ENCODE results near the gene NUTM1. TPM values are rescaled to one million over a fixed set of nuclear protein-coding genes. Genes with fewer than 3 reads are reported as not detected.
"Not testable (repeated sequence)": the region's sequence is repeated elsewhere in the genome, so short reads cannot be mapped to it uniquely, and the experiment has no call there.

The NUTM1 gene
- total RNA-seq, 4 donors from 2014 or later: not detected

- H3K9me3 ChIP-seq: no peaks in the 10 kb centered on the region
- H3K4me3 ChIP-seq: no peak overlapping the region
- H3K36me3 ChIP-seq: no peaks in the 10 kb centered on the region
- no peak for DNase-seq
- intact Hi-C loops (cut with DNase I): no loop called here
- 52 to 58% methylated on average over 2 of the region's 2 CpGs for WGBS, 2 donors
- no peak overlapping the region for H3K27ac ChIP-seq
- no peaks in the 10 kb centered on the region for H3K27me3 ChIP-seq
- peaks cover 3 to 43% (median 15%) of the 10 kb centered on the region in 3 donors for H3K4me1 ChIP-seq
- TF ChIP-seq CTCF (IDR thresholded peaks at IDR 0.05) (no peak), POLR2A (IDR thresholded peaks at IDR 0.05) (no peak)
Observed at GRCh38 chr15:34370129-34370528, 27.0 kb downstream of the NUTM1 start.

DNA sequence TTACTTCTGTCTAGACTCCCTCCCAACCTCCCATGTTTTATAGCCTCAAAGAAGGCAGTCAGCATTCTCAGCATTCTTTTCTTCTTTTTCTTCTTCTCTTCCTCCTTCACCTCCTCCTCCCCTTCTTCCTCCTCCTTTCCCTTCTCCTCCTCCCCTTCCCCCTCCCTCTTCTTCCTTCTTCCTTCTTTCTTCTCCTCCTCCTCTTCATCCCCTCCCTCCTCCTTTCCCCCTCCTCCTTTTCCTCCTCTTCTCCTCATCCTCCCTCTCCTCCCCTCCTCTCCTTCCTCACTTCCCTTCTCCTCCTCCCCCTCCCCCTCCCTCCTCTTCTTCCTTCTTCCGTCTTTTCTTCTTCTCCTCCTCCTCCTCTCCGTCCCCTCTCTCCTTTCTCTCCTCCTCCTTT is 27.5 kb downstream of the NUTM1 start:
- no peak overlapping the region for H3K4me3 ChIP-seq
- no peak for DNase-seq
- H3K4me1 ChIP-seq: peaks cover under 1 to 39% (median 10%) of the 10 kb centered on the region in 3 donors
- H3K27me3 ChIP-seq: no peaks in the 10 kb centered on the region
- H3K36me3 ChIP-seq: no peaks in the 10 kb centered on the region
- no peak for TF ChIP-seq POLR2A (IDR thresholded peaks at IDR 0.05)
- TF ChIP-seq CTCF (IDR thresholded peaks at IDR 0.05): no peak
- intact Hi-C loops (cut with DNase I): no loop called here
- no peaks in the 10 kb centered on the region for H3K9me3 ChIP-seq
- 74 to 76% methylated on average over 2 of the region's 2 CpGs for WGBS, 2 donors
- H3K27ac ChIP-seq: no peak overlapping the region

DNA sequence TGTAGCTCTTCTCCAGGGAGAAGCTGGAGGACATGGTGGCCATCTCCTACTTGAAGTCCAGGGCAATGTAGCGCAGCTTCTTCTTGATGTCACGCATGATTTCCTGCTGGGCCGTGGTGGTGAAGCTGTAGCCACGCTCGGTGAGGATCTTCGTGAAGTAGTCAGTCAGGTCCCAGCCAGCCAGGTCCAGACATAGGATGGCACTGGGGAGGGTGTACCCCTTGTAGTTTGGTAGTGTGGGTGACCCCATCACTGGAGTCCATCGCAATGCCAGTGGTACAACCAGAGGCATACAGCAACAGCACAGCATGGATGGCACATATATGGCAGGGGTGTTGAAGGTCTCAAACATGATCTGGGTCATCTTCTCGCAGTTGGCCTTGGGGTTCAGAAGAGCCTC is 30.8 kb downstream of the NUTM1 start:
- intact Hi-C loops (cut with DNase I): no loop called here
- Histone ChIP-seq H3K4me3 (no peak overlapping the region), H3K27me3 (no peaks in the 10 kb centered on the region), H3K4me1 (peaks cover 0 to 17% (median 0%) of the 10 kb centered on the region in 3 donors), H3K27ac (no peak overlapping the region), H3K9me3 (no peaks in the 10 kb centered on the region), H3K36me3 (no peaks in the 10 kb centered on the region)
- 90 to 100% methylated on average over 3 to 4 of the region's 8 CpGs for WGBS, 2 donors
- TF ChIP-seq CTCF (IDR thresholded peaks at IDR 0.05): no peak
- TF ChIP-seq POLR2A (IDR thresholded peaks at IDR 0.05): no peak
- DNase-seq: no peak

DNA sequence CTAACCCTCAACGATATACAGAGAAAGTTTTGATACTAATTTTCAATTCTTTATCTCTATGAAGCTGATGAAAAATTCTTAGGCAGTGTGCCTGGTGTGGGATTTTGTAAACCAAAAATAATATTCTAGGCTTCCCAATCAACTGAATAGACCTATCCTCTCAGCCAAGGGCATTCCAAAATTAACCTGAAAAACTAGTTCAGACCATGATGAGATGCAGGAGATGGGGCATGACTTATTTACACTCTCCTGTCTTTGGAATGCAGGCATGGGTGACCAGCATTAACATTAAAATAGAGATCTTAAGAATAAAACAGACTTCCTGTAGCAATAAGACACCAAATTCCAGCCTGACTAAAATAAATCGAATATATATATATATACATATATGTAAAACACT is 31.7 kb downstream of the NUTM1 start:
- Histone ChIP-seq H3K9me3 (no peaks in the 10 kb centered on the region), H3K4me1 (peaks cover 0 to 12% (median 0%) of the 10 kb centered on the region in 3 donors), H3K4me3 (no peak overlapping the region), H3K27me3 (no peaks in the 10 kb centered on the region), H3K27ac (no peak overlapping the region), H3K36me3 (no peaks in the 10 kb centered on the region)
- no peak for DNase-seq
- 41 to 52% methylated on average over 2 of the region's 2 CpGs for WGBS, 2 donors
- intact Hi-C loops (cut with DNase I): no loop called here
- TF ChIP-seq CTCF (IDR thresholded peaks at IDR 0.05) (no peak), POLR2A (IDR thresholded peaks at IDR 0.05) (no peak)

- H3K36me3 ChIP-seq; DNase-seq; H3K9me3 ChIP-seq; intact Hi-C loops (cut with DNase I); H3K27ac ChIP-seq; H3K27me3 ChIP-seq; H3K4me3 ChIP-seq: not testable (repeated sequence)
- H3K4me1 ChIP-seq: peaks cover 0 to 11% (median 0%) of the 10 kb centered on the region in 3 donors
- 55 to 82% methylated on average over 2 of the region's 2 CpGs for WGBS, 2 donors
Observed at GRCh38 chr15:34375541-34375940, 32.4 kb downstream of the NUTM1 start.

DNA sequence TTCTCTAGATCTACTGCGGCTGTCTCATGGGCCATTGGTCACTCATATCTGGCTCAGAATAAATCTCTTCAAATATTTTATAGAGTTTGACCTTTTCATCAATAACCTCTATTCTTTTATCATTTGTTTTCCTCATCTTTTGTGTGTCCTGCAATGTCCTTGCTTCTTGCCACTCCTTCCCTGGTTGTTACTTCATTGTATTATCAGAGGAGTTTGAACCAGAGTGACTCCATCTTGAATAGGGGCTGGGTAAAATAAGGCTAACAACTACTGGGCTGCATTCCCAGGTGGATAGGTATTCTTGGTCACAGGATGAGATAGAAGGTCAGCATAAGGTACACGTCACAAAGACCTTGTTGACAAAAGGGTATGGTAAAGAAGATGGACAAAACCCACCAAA is 33.7 kb downstream of the NUTM1 start:
- Histone ChIP-seq H3K27ac (no peak overlapping the region), H3K4me1 (peaks cover 0 to 11% (median 0%) of the 10 kb centered on the region in 3 donors), H3K36me3 (peaks cover 0 to 9% (median 0%) of the 10 kb centered on the region in 3 donors), H3K27me3 (no peaks in the 10 kb centered on the region), H3K4me3 (no peak overlapping the region), H3K9me3 (no peaks in the 10 kb centered on the region)
- intact Hi-C loops (cut with DNase I): no loop called here
- no peak for DNase-seq
- WGBS, 2 donors: 96 to 100% methylated on average over 1 to 2 of the region's 2 CpGs
- no peak for TF ChIP-seq CTCF (IDR thresholded peaks at IDR 0.05)
- no peak for TF ChIP-seq POLR2A (IDR thresholded peaks at IDR 0.05)

GRCh38 chr15:34380491-34380890 is 37.4 kb downstream of the NUTM1 start:
- H3K9me3 ChIP-seq; H3K36me3 ChIP-seq; DNase-seq; H3K27me3 ChIP-seq; H3K27ac ChIP-seq; H3K4me1 ChIP-seq; H3K4me3 ChIP-seq; intact Hi-C loops (cut with DNase I): not testable (repeated sequence)
- 85 to 94% methylated on average over 3 of the region's 4 CpGs for WGBS, 2 donors

- H3K9me3 ChIP-seq; DNase-seq; H3K4me1 ChIP-seq; H3K27ac ChIP-seq; H3K36me3 ChIP-seq; H3K27me3 ChIP-seq; H3K4me3 ChIP-seq; intact Hi-C loops (cut with DNase I): not testable (repeated sequence)
- WGBS, 2 donors: no CpG with 5 or more reads among the region's 19 CpGs
Observed at GRCh38 chr15:34381829-34382521, 38.9 kb downstream of the NUTM1 start.
